ENCODE data around the gene PPP6R2.
A peak's percentile ranks its signal among the peaks of the same experiment; 100 is the strongest.

PPP6R2 gene

DNA sequence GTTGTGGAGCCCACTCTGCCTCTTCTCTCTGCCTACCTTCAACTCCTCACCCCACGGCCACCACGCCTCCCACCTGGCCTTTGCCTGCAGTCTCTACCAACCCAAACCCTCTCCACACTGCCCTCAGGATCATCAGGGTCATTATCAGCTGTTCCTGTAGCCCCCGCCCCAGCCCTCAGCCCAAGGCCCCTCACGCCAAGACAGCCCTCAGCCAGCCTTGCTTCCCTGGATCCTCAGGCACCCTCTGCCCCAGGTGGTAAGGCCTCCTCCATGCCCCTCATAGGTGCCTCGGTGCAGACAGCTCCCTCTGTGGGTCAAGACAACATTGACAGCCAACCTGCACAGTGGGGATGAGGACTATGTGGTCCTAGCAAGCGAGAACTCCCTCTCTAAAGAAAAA, 130.0 kb downstream of the PPP6R2 start:
- no peak for DNase-seq

DNA sequence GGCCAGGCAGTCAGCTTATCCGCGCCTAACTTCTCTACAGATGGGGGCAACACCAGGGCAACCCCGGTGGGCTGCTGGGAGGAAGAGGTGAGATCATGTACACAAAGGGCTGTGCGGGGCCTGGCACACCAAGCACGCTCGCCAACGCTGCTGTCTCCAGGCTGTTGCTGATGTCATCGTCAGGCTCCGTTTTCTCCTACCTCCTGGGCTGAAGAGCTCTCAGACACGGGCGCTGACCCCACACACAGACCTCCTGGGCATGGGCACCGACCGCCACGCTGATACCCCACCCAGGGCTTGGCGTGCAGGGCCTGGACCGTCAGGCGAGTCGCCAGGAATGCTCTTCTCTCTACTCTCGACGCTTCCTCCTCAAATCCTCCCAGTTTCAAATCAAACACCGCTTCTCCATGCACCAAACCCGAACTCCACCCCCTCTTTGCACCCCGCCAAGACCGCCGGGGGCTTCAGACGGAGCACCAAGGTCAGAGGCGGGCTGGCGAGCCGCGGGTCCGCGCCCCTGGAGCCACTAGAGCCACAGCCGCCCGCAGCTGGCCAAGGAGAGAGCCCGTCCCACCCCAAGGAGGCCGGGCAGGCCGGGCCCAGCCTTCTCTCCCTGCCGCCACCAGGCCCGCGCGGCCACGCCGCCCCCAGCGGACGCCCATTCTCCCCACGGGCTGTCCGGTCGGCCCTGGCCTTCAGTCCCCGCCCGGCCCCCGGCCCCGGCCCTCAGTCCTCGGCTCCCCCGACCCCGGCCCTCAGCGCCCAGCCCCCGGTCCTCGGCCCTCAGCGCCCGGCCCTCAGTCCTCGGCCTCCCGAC, 130.9 kb downstream of the PPP6R2 start:
- no peak for DNase-seq

DNA sequence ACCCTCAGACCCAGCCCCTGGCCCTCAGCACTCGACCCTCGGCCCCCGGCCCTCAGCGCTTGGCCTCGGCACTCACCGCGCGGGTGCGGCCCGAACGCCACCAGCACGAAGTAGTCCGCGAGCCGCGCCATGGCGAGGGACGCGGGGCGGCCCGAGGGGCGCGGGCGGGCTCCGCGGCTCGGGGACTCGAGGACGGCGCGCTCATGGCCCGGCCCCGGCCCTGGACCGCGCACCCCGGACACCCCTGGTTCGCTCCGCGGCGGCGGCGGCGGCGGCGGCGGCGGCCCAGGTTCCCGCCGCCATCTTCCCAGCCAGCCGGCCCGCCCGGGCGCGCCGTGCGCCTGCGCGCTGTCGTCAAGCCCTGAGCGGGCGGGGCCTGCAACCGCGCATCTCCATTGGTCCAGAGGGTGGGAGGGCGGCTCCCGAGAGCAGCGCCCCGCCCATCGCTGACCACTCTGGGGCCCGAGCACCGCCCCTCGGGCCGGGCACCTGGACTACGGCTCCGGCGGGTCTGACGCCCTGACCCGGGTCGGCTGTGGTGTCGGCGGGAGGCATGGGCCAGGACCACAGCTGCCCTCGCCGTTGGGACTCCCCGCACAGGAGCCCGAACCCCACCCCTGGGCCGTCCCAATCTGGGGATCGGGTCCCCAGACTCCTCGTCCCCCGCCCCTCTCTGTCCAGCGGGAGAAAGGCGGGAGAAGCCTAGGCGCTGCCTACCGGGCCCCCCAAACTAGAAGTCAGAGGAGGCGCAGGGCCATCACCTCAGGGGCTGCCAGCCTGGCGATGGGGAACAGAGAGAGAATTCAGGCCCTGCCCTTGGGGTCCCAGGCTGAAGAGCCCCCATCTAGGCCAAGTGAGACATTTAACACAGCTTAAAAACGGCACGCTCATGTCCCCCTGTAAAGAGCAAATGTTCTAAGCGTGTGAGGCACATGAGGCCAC, 131.9 kb downstream of the PPP6R2 start, which contains the start of gene SBF1:
TSS of gene SBF1 (minus strand) at position 326 of the 942 bp plus-strand sequence. CDS start at position 131, 195 bp downstream.
- peak; percentile 22 for DNase-seq

DNA sequence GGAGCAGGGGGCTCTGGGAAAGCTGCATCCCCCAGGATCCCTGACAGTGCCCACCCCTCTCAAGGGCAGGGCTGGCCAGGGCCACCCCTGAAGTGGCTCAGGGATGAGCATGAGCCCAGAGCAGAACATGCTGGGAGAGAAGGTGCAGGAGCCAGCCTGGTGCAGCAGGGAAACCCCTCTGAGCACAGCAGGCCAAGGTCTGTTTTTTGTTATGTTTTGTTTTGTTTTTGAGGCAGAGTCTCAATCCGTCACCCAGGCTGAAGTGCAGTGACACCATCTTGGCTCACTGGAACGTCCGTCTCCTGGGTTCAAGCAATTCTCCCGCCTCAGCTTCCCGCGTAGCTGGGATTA, 132.5 kb downstream of the PPP6R2 start:
- no peak for DNase-seq

DNA sequence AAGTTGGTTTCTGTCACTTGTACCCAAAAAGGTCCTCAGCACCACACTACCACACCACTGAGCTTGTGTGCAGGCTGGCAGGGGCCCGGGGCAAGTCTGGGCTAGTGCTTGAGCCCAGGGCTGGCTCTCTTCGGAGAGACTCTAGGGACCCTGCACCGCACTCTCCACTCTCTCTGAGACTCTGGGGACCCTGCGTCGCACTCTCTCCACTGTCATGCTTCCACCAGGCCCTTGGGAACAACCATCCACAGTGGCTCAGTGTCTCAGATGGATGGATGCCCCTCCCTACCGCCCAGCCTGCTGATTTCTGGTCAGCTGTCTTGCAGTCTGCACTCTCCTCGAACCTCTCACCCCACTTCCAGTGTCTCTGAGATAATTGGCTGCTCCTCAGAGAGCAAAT, 133.7 kb downstream of the PPP6R2 start:
- no peak for DNase-seq

DNA sequence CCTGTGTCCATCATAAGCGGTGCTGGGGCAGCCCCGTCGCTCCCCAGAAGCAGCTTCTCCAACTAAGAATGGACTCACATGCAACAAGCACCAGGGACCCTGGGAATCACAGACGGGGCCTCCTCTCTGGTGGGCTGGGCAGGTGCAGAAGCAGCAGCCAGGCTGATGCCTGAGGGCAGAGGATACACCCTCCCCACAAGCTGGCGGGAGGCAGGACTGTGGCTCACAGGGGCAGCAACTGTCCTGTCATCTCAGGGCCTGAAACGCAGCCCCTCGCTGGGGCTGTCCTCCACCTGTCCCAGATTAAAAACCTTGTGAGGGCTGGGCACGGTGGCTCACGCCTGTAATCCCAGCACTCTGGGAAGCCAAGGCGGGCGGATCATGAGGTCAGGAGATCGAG, 134.8 kb downstream of the PPP6R2 start:
- no peak for DNase-seq

DNA sequence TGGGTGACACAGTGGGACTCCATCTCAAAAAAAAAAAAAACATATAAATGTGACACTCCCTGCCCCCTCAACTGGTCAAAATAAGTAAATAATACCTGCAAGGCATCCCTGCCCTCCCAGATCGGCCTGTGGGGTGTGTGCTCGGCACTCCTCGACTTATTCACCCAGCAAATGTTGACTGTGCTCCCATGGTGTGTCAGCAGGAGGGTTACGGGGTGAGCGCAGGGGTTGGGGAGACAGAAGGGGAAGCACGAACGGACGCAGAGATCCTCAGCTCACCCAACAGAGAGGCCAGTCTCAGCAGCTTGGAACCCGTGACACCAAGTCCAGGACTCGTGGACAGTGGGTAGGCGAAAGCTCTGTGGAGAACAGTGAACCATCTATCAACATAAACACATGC, 136.6 kb downstream of the PPP6R2 start:
- DNase-seq: no peak

DNA sequence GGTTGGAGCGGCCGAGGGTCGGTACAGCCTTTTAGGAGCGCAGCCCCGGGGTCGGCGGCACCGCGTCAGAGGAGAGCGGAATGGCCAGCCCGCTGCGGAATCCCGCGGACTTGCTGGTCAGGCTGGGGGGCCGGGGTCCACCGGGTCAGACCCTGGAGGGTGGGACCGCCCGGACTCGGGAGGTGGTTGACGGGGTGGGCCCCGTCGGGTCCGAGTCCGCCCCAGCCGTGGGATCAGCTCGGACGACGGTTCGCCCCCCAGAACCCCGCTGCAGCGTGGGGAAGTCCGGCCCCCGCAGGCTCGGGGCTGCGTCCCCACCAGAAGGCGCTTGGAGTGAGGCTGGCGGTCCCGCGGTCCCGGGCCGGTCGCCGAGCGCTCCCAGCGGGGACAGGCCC, 137.9 kb downstream of the PPP6R2 start:
- DNase-seq: no peak

DNA sequence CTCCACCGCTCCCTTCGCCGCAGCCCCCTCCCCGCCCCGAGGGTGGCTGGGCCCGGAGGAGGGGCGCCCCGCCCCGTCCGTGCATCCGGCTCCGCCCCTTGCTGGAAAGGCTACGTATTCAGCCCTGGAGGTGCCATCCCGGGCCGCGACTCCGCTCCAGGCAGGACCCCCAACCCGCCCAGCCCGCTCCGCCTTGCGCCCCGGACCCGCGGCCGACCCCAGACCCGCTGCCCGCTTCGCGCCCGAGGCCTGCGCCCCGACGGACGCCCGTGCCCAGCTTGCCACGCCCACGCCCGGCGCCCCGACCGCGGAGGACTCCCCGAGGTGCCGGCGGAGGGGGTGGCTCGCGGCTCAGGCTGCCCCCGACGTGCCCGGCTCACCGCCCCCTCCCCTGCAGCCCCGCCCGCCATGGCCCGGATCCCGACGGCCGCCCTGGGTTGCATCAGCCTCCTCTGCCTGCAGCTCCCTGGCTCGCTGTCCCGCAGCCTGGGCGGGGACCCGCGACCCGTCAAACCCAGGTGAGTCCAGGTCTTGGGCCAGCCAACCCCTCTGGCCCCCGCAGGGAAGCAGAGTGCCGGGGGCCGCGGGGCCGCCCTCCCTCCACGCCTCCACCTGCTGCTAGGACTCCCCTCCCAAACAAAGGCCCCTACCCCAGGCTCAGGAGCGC, 138.4 kb downstream of the PPP6R2 start, which contains the start of gene ADM2:
TSS of gene ADM2 (plus strand) at position 104 of the 667 bp plus-strand sequence. CDS start at position 409, 305 bp downstream.
- DNase-seq: no peak

DNA sequence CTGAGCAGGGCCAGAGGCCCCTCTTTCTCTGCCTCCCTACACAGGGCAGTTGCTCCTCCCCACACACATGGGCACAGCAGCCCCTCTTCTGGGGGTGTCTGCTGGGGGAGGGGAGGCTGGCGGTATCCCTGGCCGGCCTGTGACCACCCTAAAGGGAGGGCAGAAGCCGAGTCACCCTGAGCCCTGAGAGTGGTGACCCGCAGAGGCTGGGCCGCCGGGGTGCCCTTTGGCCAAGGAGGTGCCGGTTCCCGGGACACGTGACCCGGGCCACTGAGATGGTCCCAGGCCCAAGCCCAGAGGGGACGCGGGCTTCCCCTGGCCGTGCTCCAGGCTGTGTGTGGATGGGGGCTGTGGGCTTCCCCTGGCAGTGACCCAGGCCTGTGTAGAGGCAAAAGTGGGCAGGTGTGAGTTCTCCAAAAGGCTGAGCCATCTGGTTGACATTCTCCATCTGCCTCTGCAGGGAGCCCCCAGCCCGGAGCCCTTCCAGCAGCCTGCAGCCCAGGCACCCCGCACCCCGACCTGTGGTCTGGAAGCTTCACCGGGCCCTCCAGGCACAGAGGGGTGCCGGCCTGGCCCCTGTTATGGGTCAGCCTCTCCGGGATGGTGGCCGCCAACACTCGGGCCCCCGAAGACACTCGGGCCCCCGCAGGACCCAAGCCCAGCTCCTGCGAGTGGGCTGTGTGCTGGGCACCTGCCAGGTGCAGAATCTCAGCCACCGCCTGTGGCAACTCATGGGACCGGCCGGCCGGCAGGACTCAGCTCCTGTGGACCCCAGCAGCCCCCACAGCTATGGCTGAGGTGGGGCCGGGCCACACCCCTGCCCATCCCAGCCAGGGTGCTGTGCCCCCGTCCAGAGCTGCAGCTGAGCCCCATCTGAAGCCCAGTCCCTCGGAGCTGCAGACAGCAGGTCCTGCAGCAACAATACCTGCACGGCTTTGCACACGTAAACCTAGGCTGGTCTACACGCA, 139.3 kb downstream of the PPP6R2 start:
- DNase-seq: no peak

DNA sequence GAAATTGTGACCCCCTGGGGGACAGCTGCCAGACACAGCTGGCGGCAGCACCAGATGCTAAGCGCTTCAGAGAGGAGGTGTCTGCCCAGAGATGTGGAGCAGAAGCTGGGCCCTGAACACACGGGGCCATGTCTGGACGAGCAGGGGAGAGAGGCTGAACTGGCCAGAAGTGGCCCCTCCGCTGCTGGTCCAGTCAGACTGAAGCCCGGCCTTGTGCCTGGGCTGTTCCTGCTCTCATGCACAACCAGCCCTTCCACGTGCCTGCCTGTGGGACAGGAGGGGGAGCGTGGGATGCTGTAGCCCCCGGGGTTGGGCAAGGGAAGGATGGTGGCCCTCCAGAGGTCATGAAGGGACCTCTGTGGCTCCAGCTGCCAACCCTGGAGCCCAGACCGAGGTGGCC, 140.0 kb downstream of the PPP6R2 start:
- no peak for DNase-seq

DNA sequence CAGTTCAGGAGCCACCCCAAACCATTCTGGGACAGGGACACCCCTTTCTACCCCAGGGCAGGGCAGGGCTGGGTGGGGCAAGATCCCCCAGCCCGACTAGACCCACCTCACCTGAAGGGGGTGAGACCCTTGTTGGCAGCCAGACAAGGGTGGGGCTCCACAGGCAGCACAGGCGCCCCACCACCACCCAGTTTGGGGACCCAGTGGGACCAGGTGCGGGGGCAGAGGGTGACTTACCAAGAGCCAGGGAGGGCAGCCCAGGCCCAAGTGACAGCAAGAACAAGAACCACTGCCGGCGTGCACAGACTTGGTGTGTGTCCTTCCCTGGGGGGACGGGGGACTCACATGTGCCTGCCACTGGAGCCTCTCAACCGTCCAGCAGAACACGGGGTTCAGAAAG, 140.4 kb downstream of the PPP6R2 start:
- no peak for DNase-seq

DNA sequence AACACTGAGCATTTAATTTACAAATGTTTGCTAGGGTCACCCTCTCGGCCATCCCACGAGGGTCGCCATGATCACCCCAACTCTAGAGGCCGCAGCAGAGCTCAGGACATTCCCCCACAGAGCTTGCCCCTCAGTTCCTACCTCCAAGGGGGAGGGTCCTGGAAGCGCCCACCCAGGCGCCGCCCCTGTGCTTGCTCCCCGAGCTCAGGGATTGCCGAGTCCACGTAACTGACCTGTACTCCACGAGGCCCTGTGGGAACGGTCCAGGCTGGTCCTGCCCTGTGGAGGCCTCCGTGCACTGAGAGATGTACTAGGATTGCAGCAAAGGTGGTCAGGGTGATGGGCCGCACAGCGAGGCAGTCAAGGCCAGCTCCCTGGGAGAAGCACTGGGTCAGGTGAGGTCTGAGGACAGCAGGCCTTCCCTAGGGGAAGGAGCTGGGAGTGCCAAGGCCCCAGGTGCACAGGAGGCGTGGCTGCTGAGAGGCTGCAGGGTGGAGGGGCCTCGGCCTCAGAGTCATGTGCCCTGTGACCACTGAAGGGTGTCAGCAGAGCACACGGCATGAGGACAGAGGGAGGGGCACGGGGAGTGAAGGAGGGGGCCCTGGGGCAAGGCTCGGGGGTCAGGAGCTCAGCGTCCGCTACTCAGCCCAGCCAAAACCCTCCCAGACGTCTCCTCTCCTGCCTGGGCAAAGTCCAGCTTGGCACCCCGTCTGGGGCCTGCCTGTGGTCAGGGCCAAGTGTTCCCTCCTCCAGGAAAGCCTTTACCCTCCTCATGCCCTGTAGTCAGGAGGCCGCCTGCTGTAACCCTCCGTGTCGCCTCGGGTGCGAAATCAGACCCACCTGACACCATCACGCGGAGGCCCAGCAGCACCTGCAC, 141.1 kb downstream of the PPP6R2 start:
- DNase-seq: no peak

DNA sequence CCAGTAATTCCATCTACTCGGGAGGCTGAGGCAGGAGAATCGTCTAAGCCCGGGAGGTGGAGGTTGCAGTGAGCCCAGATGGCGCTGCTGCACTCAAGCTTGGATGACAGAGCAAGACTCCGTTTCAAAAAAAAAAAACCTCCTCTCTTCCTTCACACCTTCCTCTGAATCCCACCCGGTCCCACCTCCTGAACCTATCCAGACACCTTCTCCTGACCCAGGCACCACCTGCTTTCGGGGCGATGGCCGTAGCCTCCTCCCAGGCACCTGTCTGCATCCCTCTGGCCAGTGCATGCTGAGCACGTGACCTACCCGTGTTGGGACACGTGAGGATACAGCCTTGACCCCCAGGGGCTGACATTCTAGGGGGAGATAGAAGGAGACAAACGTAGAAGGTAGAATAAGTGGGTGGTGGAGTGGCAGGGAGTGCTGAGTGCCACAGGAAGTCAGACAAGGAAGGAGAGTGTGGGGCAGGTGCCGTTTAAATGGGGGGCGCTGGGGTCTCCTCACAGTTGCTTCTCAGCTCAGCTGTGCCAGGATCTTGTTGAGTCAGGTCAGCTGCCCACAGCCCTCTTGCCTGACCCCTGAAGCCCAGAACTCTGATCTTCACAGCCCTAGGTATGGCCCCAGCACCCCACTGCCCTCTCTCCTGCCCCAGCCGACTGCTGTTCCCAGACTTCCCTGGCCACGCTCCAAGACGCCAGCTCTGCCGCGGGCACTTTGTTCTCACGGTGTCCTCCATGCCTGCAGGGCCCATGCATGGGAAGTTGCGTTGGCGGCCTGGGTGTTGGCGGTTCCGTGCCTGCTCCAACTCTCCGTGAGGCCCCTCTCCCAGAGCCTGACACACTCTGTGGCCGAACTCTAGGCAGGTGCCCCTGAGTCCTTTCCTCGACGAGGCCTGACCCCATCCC, 142.3 kb downstream of the PPP6R2 start:
- no peak for DNase-seq

DNA sequence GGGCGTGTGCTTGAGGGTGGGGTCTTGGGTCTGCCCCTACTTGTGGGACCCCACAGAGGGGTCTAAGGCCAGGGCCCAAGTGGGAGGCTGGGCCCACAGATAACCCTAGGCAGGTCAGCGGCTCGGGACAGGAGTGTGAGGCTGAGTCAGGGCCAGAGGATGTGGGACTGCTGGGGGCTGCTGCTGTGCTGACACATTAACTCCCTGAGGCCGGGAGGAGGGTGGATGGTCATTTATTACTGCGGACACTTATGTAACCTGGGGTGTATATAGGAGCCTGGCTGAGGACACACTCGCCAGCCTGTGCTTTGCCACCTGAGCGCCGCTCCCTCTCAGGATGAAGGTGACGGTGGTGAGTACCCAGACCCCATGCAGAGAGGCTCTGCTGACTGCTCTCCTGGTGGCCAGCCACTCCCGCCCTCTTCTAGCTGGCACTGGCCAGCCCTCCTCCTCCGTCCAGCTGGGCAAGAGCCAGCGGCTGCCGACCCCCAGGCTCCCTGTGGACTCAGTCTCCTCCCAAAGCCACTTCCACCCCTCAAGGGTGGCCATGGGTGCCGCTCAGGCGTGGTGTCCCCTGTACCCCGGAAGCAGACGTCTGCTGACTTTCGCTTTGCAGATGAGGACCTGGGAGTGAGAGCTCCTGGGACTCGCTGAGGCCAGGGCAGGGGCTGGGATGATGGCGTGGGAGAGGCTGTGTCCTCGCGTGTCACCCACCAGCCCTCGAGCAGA, 143.6 kb downstream of the PPP6R2 start, which contains the start of gene MIOX:
TSS of gene MIOX (plus strand) at position 299 of the 729 bp plus-strand sequence. CDS start at position 338, 39 bp downstream.
- DNase-seq: no peak

DNA sequence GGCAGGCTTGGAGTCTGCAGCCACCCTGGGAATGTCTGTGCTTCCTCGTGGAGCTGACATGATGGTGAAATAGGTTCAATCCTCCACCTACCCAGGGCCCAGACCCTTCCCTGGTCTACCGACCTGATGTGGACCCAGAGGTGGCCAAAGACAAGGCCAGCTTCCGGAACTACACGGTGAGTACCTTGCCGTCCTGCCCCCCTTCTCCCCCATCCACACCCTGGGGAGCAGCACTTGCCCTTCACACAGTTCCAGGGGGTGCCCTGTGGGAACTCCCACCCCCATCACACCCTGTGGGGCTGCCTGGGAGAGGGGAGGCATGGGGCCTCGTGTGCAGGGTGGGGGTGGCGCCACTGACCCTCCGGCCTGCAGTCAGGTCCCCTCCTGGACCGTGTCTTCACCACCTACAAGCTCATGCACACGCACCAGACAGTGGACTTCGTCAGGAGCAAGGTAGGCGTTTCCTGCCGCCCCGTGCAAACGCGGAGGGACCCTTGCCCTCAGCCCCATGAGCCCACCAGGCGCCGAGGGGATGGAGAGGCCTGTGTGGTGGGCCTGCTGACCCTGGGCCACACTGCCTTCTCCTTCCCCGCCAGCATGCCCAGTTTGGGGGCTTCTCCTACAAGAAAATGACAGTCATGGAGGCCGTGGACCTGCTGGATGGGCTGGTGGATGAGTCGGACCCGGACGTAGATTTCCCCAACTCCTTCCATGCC, 144.3 kb downstream of the PPP6R2 start:
- DNase-seq: no peak

DNA sequence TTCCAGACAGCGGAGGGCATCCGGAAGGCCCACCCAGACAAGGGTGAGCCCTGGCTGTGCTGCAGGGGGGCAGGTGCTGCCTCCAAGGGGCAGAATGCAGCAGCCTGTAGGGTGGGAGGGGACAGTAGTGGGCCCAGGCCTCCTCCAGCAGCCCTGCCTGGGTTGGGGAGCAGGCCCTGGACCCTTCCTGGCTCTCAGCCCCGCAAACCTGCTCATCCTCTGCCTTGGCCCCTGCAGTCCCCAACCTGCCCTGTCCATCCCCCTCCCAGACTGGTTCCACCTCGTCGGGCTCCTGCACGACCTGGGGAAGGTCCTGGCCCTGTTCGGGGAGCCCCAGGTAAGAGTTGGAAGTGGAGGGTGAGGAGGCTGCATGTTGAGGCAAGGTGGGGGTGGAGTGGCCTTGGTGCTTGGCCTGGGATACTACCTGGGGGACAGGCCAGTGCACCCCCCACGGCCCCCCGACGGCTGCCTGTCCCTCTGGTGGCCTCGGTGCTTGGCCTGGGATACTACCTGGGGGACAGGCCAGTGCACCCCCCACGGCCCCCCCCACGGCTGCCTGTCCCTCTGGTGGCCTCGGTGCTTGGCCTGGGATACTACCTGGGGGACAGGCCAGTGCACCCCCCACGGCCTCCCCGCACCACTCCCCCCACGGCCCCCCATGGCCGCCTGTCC, 145.0 kb downstream of the PPP6R2 start:
- DNase-seq: no peak

DNA sequence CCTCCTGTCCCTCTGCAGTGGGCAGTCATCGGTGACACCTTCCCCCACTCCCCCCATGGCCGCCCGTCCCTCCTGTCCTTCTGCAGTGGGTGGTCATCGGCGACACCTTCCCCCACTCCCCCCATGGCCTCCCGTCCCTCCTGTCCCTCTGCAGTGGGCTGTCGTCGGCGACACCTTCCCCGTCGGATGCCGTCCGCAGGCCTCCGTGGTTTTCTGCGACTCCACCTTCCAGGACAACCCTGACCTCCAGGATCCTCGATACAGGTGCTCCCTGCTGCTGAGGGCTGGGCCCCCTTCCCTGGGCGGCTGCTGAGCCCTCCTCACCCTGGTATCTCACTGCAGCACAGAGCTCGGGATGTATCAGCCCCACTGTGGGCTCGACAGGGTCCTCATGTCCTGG, 145.8 kb downstream of the PPP6R2 start:
- no peak for DNase-seq
